Measurements from ENCODE around the gene STOX2. TPM values are rescaled to one million over a fixed set of nuclear protein-coding genes. Genes with fewer than 3 reads are reported as not detected.

Gene STOX2
- total RNA-seq, 1 donor from 2014 or later = not detected

DNA sequence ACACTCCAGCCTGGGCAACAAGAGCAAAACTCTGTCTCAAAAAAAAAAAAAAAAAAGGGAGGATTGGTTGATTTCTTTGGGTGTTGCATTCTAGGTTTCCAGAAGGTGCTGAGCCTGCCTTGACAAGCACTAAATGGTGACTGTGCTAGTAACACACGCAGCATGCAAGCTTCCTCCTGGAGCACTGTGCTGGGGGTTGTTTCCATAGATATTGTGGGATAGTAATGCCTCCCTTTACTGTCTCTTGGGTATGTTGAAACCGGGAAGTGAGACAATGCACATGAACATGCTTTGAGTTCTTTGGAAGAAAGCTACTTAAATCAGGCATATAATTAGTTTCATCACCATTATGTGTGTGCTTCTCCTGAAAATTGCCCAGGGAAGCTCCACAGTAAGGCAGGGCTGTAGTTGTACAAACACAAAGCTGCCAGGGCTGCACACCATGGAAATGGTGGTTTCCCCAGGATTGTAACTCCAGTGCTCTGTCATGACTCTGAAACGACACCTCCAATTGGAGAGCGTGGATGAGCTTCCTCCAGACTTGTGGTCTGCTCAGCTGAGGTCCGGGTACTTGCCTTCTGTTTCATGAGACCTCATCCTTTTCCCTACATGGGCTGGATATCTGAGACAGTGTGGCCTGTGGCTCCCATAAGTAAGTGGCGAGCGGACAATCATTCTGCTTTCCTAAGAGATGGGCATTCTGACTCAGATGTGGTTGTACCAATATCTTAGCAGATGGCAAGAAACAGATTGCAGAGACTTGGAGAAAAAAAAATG lies 31.5 kb upstream of the STOX2 start:
- no peaks in the 10 kb centered on the region for H3K9me3 Mint-ChIP-seq
- no peak overlapping the region for H3K27ac Mint-ChIP-seq
- DNase-seq (ENCODE audit: low spot score) = no peak
- no peak overlapping the region for H3K4me3 Mint-ChIP-seq
- no peaks in the 10 kb centered on the region for H3K27me3 Mint-ChIP-seq (ENCODE audit: insufficient read depth)
- H3K4me1 Mint-ChIP-seq (ENCODE audit: low read depth) = no peaks in the 10 kb centered on the region
- intact Hi-C loops (cut with micrococcal nuclease) = no loop called here
- no peaks in the 10 kb centered on the region for H3K36me3 Mint-ChIP-seq (ENCODE audit: low read depth)

DNA sequence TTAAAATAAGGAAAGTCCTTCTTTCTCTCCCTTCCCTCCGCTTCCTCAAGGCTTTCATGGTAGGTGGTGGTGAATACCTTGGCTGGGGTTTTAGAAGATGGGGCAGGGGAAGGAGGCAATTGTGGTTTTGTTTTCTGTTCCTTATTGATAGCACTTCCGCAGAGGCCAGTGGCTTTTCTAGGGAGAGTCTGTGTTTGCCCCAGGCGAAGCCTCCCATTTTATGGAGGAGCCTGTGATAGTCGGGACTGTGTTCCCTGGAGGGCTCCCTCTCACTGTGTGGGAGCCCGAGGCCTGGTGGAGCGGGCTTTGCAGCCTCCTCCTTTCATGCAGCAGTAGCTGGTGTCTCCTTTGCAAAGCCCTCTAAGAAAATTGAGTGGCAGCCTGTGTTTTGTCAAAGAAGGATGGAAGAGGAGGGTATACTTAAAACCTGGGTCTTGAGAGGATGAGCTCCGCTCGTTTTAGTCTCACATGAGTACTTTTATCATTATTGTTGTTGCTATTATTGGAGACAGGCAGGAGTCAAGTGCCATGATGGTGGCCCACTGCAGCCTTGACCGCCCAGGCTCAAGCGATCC lies 29.8 kb upstream of the STOX2 start:
- no peaks in the 10 kb centered on the region for H3K36me3 Mint-ChIP-seq (ENCODE audit: low read depth)
- no peak overlapping the region for H3K27ac Mint-ChIP-seq
- DNase-seq (ENCODE audit: low spot score) = no peak
- H3K9me3 Mint-ChIP-seq = no peaks in the 10 kb centered on the region
- H3K27me3 Mint-ChIP-seq (ENCODE audit: insufficient read depth) = peaks cover 6% of the 10 kb centered on the region
- intact Hi-C loops (cut with micrococcal nuclease) = no loop called here
- H3K4me3 Mint-ChIP-seq = no peak overlapping the region
- H3K4me1 Mint-ChIP-seq (ENCODE audit: low read depth) = no peaks in the 10 kb centered on the region

DNA sequence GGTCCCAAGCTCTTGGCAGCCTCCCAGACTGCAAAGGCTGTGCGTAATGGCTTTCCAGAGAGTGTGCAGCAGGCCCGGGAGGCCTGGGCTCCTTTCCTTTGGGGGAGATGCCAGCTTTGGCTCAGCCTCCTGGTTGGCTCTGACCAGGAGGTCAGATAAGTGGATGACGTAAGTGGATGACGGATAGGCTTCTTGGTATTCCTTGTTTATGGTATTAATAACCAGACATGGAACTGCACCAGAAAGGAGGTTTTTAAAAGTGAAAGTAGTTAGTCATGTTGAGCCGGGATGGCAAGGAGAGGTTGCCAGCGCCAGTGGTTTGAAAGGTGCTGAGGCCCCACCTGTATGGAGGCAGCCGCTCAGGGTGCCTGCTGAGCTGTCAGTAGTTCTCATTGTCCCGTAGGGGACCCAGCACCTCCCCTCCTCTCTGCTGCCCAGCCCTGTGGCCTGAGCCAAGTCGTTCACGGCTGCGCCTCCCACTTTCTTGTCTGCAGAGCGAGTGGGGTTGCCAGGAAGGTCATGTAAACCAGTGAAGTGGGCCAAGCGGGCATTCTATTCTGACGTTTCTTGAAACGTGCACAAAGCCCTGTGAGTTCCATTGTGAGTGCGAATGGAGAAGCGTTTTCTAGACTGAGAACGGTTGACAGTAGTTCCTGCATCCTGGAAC lies 28.7 kb upstream of the STOX2 start:
- H3K36me3 Mint-ChIP-seq (ENCODE audit: low read depth) = no peaks in the 10 kb centered on the region
- no peak for DNase-seq (ENCODE audit: low spot score)
- no peaks in the 10 kb centered on the region for H3K9me3 Mint-ChIP-seq
- no peaks in the 10 kb centered on the region for H3K4me1 Mint-ChIP-seq (ENCODE audit: low read depth)
- no peak overlapping the region for H3K27ac Mint-ChIP-seq
- intact Hi-C loops (cut with micrococcal nuclease) = no loop called here
- peaks cover 6% of the 10 kb centered on the region for H3K27me3 Mint-ChIP-seq (ENCODE audit: insufficient read depth)
- no peak overlapping the region for H3K4me3 Mint-ChIP-seq

DNA sequence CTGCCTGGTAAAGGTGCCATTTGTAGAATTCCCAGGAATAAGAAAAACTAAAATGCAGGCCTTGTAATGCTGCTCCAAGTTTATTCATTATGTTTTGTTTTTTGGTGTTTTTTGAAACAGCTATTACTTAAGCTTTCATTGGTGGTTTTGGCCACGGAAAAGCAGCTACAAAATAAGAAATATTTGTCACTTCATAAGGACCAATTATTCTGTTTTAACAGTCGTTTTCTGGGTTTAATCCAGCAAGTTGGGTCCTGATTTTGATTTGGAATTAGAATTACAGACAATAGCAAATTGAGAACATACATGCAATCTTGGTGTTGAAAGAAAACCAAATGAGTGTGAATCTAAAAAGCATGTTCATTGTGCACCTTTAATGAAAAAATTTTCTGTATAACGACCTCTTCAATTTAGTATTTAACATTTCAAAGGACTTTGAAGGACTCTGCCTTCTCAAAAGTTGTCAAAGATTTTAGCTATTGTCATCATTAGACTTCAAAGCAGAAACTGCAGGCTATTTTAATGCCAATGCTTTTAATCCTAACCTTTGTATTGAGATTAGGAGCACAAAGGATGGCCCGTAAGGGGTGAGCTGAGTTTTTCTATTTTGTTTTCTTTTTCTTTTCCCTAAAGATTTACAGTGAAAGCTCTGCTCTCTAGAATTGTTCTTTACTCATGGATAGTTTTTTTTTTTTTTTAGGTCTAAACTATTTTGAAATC lies 26.7 kb upstream of the STOX2 start:
- H3K9me3 Mint-ChIP-seq = no peaks in the 10 kb centered on the region
- peaks cover 6% of the 10 kb centered on the region for H3K27me3 Mint-ChIP-seq (ENCODE audit: insufficient read depth)
- intact Hi-C loops (cut with micrococcal nuclease) = no loop called here
- H3K27ac Mint-ChIP-seq = no peak overlapping the region
- DNase-seq (ENCODE audit: low spot score) = no peak
- no peak overlapping the region for H3K4me3 Mint-ChIP-seq
- H3K36me3 Mint-ChIP-seq (ENCODE audit: low read depth) = no peaks in the 10 kb centered on the region
- no peaks in the 10 kb centered on the region for H3K4me1 Mint-ChIP-seq (ENCODE audit: low read depth)

DNA sequence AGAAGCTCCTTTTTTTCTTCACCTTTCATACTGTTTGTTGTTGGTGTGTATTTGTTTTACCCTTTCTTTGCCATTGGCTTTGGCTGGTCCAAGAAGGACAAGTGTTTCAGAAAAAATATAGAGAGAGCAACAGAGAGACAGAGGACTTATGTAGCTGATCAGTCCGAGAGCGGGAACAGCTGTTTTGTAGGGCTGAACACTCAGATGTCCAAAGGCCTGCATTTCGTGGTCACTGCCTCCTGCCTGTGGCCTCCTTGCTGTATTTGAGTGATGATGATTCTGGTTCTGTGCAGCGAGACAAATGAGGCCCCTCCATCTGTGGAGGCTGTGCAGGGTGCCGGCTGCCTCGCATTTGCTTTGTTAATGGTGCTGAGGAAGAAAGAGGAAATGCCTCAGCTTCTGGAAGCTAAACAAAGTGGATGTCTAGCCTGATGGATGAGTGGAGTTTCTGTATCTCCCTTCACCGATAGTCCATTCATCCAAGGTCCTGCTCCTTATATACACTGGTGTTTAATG lies 19.8 kb upstream of the STOX2 start:
- H3K4me3 Mint-ChIP-seq = no peak overlapping the region
- no peak overlapping the region for H3K27ac Mint-ChIP-seq
- DNase-seq (ENCODE audit: low spot score) = no peak
- H3K4me1 Mint-ChIP-seq (ENCODE audit: low read depth) = no peaks in the 10 kb centered on the region
- intact Hi-C loops (cut with micrococcal nuclease) = no loop called here
- H3K36me3 Mint-ChIP-seq (ENCODE audit: low read depth) = no peaks in the 10 kb centered on the region
- no peaks in the 10 kb centered on the region for H3K9me3 Mint-ChIP-seq
- peaks cover 2% of the 10 kb centered on the region for H3K27me3 Mint-ChIP-seq (ENCODE audit: insufficient read depth)

DNA sequence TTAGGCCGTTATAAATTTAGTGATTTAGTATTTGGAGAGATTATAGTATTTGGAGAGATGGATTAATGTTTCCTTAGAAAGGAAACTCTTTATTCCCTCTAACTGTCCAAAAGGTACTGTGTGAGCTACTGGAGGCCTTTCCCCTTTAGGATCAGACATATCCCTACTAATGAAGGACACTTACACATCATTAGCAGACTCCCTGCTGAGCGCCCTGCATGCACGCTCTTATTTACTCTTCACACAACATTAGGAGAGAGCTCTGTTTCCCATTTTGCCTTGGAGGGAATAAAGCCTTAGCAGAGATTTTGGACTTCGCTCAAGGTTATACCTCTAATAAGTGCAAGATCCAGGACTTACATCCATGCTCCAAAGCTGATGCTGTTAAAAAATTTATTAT lies 17.8 kb upstream of the STOX2 start:
- Mint-ChIP-seq H3K4me3 (no peak overlapping the region), H3K27me3 (ENCODE audit: insufficient read depth) (peaks cover 2% of the 10 kb centered on the region), H3K27ac (no peak overlapping the region), H3K36me3 (ENCODE audit: low read depth) (no peaks in the 10 kb centered on the region), H3K9me3 (no peaks in the 10 kb centered on the region), H3K4me1 (ENCODE audit: low read depth) (no peaks in the 10 kb centered on the region)
- intact Hi-C loops (cut with micrococcal nuclease) = no loop called here
- DNase-seq (ENCODE audit: low spot score) = no peak

DNA sequence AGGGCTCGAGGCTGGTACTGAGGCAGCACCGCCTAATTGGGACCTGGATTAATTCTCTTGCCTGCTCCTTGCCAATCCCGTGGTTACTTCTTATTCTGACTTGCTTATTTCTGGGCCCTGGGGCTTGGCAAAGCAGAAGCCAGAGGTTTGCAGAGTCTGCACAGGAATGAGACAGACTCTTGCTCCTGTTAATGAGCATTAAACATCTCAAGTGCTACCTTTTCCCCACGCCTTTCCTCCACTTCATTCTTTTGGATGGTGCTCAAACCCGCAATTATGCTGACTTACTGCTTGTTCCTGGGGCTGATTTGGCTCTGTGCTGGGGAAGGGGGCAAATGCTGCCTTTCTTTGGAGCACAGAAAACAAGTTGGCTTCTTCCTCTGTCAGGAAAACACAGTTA lies 16.5 kb upstream of the STOX2 start:
- H3K9me3 Mint-ChIP-seq = no peaks in the 10 kb centered on the region
- no peaks in the 10 kb centered on the region for H3K4me1 Mint-ChIP-seq (ENCODE audit: low read depth)
- intact Hi-C loops (cut with micrococcal nuclease) = no loop called here
- no peak overlapping the region for H3K4me3 Mint-ChIP-seq
- H3K36me3 Mint-ChIP-seq (ENCODE audit: low read depth) = no peaks in the 10 kb centered on the region
- DNase-seq (ENCODE audit: low spot score) = no peak
- no peak overlapping the region for H3K27ac Mint-ChIP-seq
- peaks cover 2% of the 10 kb centered on the region for H3K27me3 Mint-ChIP-seq (ENCODE audit: insufficient read depth)

DNA sequence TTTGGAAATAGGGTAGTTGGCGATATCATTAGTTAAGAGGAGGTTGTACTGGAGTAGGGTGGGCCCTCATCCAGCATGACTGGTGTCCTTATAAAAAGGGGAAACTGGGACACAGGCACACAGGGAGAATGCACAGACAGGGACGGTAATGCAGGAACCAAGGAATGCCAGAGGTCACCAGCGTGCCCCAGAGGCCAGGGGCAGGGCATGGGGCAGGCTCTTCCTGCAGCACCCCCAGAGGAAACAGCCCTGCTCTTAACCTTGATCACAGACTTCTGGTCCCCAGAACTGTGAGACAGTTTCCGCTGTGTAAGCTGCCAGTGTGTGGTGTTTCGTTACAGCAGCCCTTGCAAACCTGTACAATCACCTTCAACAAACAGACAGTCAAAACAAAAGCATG lies 15.9 kb upstream of the STOX2 start:
- intact Hi-C loops (cut with micrococcal nuclease) = no loop called here
- Mint-ChIP-seq H3K9me3 (no peaks in the 10 kb centered on the region), H3K36me3 (ENCODE audit: low read depth) (no peaks in the 10 kb centered on the region), H3K27ac (no peak overlapping the region), H3K27me3 (ENCODE audit: insufficient read depth) (peaks cover 2% of the 10 kb centered on the region), H3K4me1 (ENCODE audit: low read depth) (no peaks in the 10 kb centered on the region), H3K4me3 (no peak overlapping the region)
- no peak for DNase-seq (ENCODE audit: low spot score)

DNA sequence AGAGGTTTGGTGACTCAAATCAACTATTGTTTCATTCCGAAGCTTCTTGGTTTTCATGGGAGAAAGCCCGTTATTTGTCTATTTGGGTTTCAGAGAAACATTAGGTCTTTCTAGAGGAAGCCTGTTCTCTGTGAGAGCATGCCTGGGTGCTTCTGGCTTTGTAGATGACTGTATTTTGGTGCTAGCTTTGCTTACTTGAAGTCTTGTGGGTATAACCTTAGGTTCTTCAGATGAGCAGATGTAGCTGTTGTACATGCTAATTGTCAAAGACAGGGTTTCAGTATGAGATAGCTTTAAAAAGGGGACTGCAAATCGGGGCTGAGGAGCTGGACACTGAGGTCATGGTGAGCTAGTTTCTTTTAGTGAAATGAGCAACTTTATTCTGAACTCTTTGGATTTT lies 7.9 kb upstream of the STOX2 start:
- Mint-ChIP-seq H3K27me3 (ENCODE audit: insufficient read depth) (peaks cover 10% of the 10 kb centered on the region), H3K27ac (no peak overlapping the region), H3K4me1 (ENCODE audit: low read depth) (no peaks in the 10 kb centered on the region), H3K36me3 (ENCODE audit: low read depth) (no peaks in the 10 kb centered on the region), H3K4me3 (no peak overlapping the region), H3K9me3 (no peaks in the 10 kb centered on the region)
- intact Hi-C loops (cut with micrococcal nuclease) = no loop called here
- no peak for DNase-seq (ENCODE audit: low spot score)

DNA sequence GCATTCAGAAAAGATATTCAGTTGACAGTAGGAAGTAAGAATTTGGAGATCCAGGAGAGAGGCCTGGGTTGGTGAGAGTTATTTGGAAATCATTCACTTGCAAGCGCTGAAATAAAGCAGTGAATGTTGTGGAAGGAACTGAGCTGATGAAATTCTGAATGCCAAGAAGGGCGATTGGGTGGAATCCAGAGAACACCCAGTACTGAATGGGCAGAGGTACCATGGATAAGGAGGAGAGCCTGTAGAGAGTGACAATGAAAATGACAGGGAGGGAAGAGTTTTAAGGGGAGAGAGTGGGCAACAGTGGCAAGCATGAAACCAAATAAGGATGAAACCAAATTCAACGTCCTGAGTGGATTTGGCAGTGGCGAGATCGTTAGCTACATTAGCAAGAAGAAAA lies 6.7 kb upstream of the STOX2 start:
- Mint-ChIP-seq H3K4me3 (no peak overlapping the region), H3K4me1 (ENCODE audit: low read depth) (no peaks in the 10 kb centered on the region), H3K9me3 (no peaks in the 10 kb centered on the region), H3K27me3 (ENCODE audit: insufficient read depth) (peaks cover 22% of the 10 kb centered on the region), H3K27ac (no peak overlapping the region), H3K36me3 (ENCODE audit: low read depth) (no peaks in the 10 kb centered on the region)
- intact Hi-C loops (cut with micrococcal nuclease) = no loop called here
- DNase-seq (ENCODE audit: low spot score) = no peak

DNA sequence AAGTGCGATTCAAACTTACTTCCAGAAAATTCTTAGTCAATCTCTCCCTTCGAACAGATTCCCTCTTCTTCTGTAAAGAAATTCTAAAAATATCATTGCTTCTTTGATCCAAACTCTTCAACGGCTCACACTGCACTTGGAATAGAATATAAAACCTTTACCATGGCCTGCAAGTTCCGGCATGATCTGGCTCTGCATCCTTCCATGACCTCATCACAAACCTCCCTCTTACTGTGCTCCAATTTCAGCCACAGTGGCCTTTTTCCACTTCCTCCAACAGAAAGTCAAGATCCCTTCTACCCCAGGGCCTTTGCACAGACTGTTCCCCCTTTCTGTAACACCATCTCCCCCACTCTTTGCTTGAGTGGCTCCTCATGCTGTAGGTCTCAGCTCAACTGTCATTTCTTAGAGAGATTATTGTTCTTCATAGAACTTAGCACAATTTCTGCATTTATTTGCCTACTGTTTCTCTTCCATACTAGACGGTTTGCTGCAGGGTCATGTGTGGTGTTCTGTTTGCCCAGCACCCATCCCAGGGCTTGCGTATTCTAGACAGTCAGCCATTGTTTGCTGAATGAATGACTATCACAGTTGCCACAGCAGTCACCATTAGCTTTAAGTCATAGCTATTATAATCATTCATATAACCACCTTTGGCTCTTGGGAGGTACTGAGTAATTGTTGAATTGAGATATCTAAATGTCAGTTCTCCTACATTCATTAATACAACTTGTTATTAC lies 1.9 kb upstream of the STOX2 start:
- Mint-ChIP-seq H3K9me3 (no peaks in the 10 kb centered on the region), H3K4me1 (ENCODE audit: low read depth) (no peaks in the 10 kb centered on the region), H3K27me3 (ENCODE audit: insufficient read depth) (peaks cover 52% of the 10 kb centered on the region), H3K4me3 (no peak overlapping the region), H3K27ac (no peak overlapping the region), H3K36me3 (ENCODE audit: low read depth) (no peaks in the 10 kb centered on the region)
- intact Hi-C loops (cut with micrococcal nuclease) = no loop called here
- no peak for DNase-seq (ENCODE audit: low spot score)
